ENCODE data around the gene MOB3A.

- TF ChIP-seq MAX (IDR thresholded peaks at IDR 0.05) = no peak
- TF ChIP-seq, protein P1, sequence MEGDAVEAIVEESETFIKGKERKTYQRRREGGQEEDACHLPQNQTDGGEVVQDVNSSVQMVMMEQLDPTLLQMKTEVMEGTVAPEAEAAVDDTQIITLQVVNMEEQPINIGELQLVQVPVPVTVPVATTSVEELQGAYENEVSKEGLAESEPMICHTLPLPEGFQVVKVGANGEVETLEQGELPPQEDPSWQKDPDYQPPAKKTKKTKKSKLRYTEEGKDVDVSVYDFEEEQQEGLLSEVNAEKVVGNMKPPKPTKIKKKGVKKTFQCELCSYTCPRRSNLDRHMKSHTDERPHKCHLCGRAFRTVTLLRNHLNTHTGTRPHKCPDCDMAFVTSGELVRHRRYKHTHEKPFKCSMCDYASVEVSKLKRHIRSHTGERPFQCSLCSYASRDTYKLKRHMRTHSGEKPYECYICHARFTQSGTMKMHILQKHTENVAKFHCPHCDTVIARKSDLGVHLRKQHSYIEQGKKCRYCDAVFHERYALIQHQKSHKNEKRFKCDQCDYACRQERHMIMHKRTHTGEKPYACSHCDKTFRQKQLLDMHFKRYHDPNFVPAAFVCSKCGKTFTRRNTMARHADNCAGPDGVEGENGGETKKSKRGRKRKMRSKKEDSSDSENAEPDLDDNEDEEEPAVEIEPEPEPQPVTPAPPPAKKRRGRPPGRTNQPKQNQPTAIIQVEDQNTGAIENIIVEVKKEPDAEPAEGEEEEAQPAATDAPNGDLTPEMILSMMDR (IDR thresholded peaks at IDR 0.05; ENCODE audit: low read depth, low read length, missing input control) = no peak
Observed at GRCh38 chr19:2097203-2097885, 1.2 kb upstream of the MOB3A start.
